ENCODE results near the gene OR1D5. TPM values are rescaled to one million over a fixed set of nuclear protein-coding genes. Genes with fewer than 3 reads are reported as not detected.

Gene OR1D5
- total and polyA plus RNA-seq, 4 experiments from 2014 or later = not detected

GRCh38 chr17:3048727-3049471 lies 14.5 kb downstream of the OR1D5 start:
- no peaks in the 10 kb centered on the region for H3K27me3 Mint-ChIP-seq
- no peaks in the 10 kb centered on the region for H3K9me3 ChIP-seq (ENCODE audit: control insufficient read depth in 1 of 2, low read length in 2 of 2)
- ChIA-PET CTCF (ENCODE audit: partially characterized antibody) (interaction anchor here (1.0 to 1.2 kb wide), 7 partner anchors 8 to 797 kb away, joined by 3 to 7 read pairs (median 3); partner anchors contain the start of gene NCBP3), POLR2A (ENCODE audit: partially characterized antibody) (interaction anchor here (1.2 to 1.8 kb wide), 4 partner anchors 9 to 587 kb away, joined by 4 to 10 read pairs (median 6); partner anchors contain the start of genes CTNS and SHPK)
- H3K36me3 ChIP-seq (ENCODE audit: insufficient read depth, low read length) = no peaks in the 10 kb centered on the region
- peaks cover 0 to 9% (median 6%) of the 10 kb centered on the region in 8 donors for H3K9me3 Mint-ChIP-seq
- H3K27ac Mint-ChIP-seq = peak overlapping the region; percentile 76 to 93 (median 91)
- H3K4me1 Mint-ChIP-seq = peaks cover 0 to 14% (median 6%) of the 10 kb centered on the region in 4 donors
- intact Hi-C loops (cut with micrococcal nuclease) = loop anchor here (5.0 kb wide), 4 partner anchors 598 to 798 kb away; partner anchors contain the start of genes EMC6, NCBP3 and TAX1BP3
- peaks cover 0 to 4% of the 10 kb centered on the region in 2 donors for H3K36me3 Mint-ChIP-seq
- H3K27me3 ChIP-seq (ENCODE audit: insufficient read depth, low read length) = no peaks in the 10 kb centered on the region
- H3K4me1 ChIP-seq (ENCODE audit: insufficient read depth, low read length) = peaks cover 15% of the 10 kb centered on the region
- peak overlapping the region; percentile 89 to 96 (median 94) for H3K4me3 Mint-ChIP-seq
- peak overlapping the region; percentile 66 to 94 for H3K4me3 ChIP-seq (ENCODE audit: low read length in 2 of 2)
- DNase-seq = peak; percentile 88 to 95 (median 93)
- H3K27ac ChIP-seq (ENCODE audit: low read depth, low read length) = peak overlapping the region; percentile 48

- intact Hi-C loops (cut with micrococcal nuclease) = loop anchor here (5.0 kb wide), 4 partner anchors 601 to 801 kb away; partner anchors contain the start of genes EMC6, NCBP3 and TAX1BP3
- ChIA-PET POLR2A (ENCODE audit: partially characterized antibody) (no interaction called here), CTCF (ENCODE audit: partially characterized antibody) (no interaction called here)
- Histone ChIP-seq H3K4me3 (ENCODE audit: low read length in 2 of 2) (no peak overlapping the region), H3K9me3 (ENCODE audit: control insufficient read depth in 1 of 2, low read length in 2 of 2) (no peaks in the 10 kb centered on the region), H3K4me1 (ENCODE audit: insufficient read depth, low read length) (peaks cover 15% of the 10 kb centered on the region), H3K27ac (ENCODE audit: low read depth, low read length) (no peak overlapping the region), H3K27me3 (ENCODE audit: insufficient read depth, low read length) (no peaks in the 10 kb centered on the region), H3K36me3 (ENCODE audit: insufficient read depth, low read length) (no peaks in the 10 kb centered on the region)
- Mint-ChIP-seq H3K36me3 (peaks cover 0 to 4% of the 10 kb centered on the region in 2 donors), H3K4me1 (peaks cover 0 to 14% (median 6%) of the 10 kb centered on the region in 4 donors), H3K9me3 (peaks cover 0 to 24% (median 17%) of the 10 kb centered on the region in 8 donors), H3K27ac (no peak overlapping the region), H3K27me3 (no peaks in the 10 kb centered on the region), H3K4me3 (no peak overlapping the region)
- no peak for DNase-seq
These were observed 16.7 kb downstream of the OR1D5 start for GRCh38 chr17:3046753-3047152.

GRCh38 chr17:3043737-3044365 lies 19.6 kb downstream of the OR1D5 start:
- Histone ChIP-seq H3K27ac (ENCODE audit: low read depth, low read length) (no peak overlapping the region), H3K9me3 (ENCODE audit: control insufficient read depth in 1 of 2, low read length in 2 of 2) (no peaks in the 10 kb centered on the region), H3K36me3 (ENCODE audit: insufficient read depth, low read length) (no peaks in the 10 kb centered on the region), H3K27me3 (ENCODE audit: insufficient read depth, low read length) (no peaks in the 10 kb centered on the region), H3K4me3 (ENCODE audit: low read length in 2 of 2) (no peak overlapping the region), H3K4me1 (ENCODE audit: insufficient read depth, low read length) (peaks cover 16% of the 10 kb centered on the region)
- CTCF ChIA-PET (ENCODE audit: partially characterized antibody) = no interaction called here
- H3K9me3 Mint-ChIP-seq = peaks cover 0 to 24% (median 17%) of the 10 kb centered on the region in 8 donors
- POLR2A ChIA-PET (ENCODE audit: partially characterized antibody) = no interaction called here
- no peak for DNase-seq
- peaks cover 6 to 16% (median 10%) of the 10 kb centered on the region in 4 donors for H3K4me1 Mint-ChIP-seq
- peaks cover 0 to 3% of the 10 kb centered on the region in 2 donors for H3K27me3 Mint-ChIP-seq
- H3K27ac Mint-ChIP-seq = no peak overlapping the region
- no peak overlapping the region for H3K4me3 Mint-ChIP-seq
- peaks cover 0 to under 1% of the 10 kb centered on the region in 2 donors for H3K36me3 Mint-ChIP-seq
- intact Hi-C loops (cut with micrococcal nuclease) = no loop called here

- CTCF ChIA-PET (ENCODE audit: partially characterized antibody) = interaction anchor here (1.3 kb wide), 1 partner anchor 8 kb away, joined by 3 read pairs; no protein-coding TSS in a partner anchor
- no peak overlapping the region for H3K27ac Mint-ChIP-seq
- H3K9me3 ChIP-seq (ENCODE audit: control insufficient read depth in 1 of 2, low read length in 2 of 2) = no peaks in the 10 kb centered on the region
- peaks cover 5 to 13% (median 9%) of the 10 kb centered on the region in 4 donors for H3K4me1 Mint-ChIP-seq
- peaks cover 0 to 3% of the 10 kb centered on the region in 2 donors for H3K27me3 Mint-ChIP-seq
- peaks cover 0 to 24% (median 17%) of the 10 kb centered on the region in 8 donors for H3K9me3 Mint-ChIP-seq
- POLR2A ChIA-PET (ENCODE audit: partially characterized antibody) = no interaction called here
- H3K4me3 Mint-ChIP-seq = no peak overlapping the region
- no peak for DNase-seq
- H3K4me3 ChIP-seq (ENCODE audit: low read length in 2 of 2) = no peak overlapping the region
- H3K36me3 ChIP-seq (ENCODE audit: insufficient read depth, low read length) = no peaks in the 10 kb centered on the region
- no peak overlapping the region for H3K27ac ChIP-seq (ENCODE audit: low read depth, low read length)
- H3K4me1 ChIP-seq (ENCODE audit: insufficient read depth, low read length) = peaks cover 10% of the 10 kb centered on the region
- intact Hi-C loops (cut with micrococcal nuclease) = no loop called here
- peaks cover 0 to under 1% of the 10 kb centered on the region in 2 donors for H3K36me3 Mint-ChIP-seq
- H3K27me3 ChIP-seq (ENCODE audit: insufficient read depth, low read length) = no peaks in the 10 kb centered on the region
These were observed 22.5 kb downstream of the OR1D5 start for GRCh38 chr17:3040882-3041281.

- H3K9me3 Mint-ChIP-seq = peaks cover 0 to 24% (median 17%) of the 10 kb centered on the region in 8 donors
- Histone ChIP-seq H3K27me3 (ENCODE audit: insufficient read depth, low read length) (no peaks in the 10 kb centered on the region), H3K4me1 (ENCODE audit: insufficient read depth, low read length) (peaks cover 10% of the 10 kb centered on the region), H3K9me3 (ENCODE audit: control insufficient read depth in 1 of 2, low read length in 2 of 2) (no peaks in the 10 kb centered on the region), H3K36me3 (ENCODE audit: insufficient read depth, low read length) (no peaks in the 10 kb centered on the region), H3K4me3 (ENCODE audit: low read length in 2 of 2) (no peak overlapping the region), H3K27ac (ENCODE audit: low read depth, low read length) (no peak overlapping the region)
- peaks cover 3 to 4% of the 10 kb centered on the region in 2 donors for H3K36me3 Mint-ChIP-seq
- H3K4me3 Mint-ChIP-seq = peak overlapping the region in 2 of 8 donors; percentile 20 to 39
- intact Hi-C loops (cut with micrococcal nuclease) = no loop called here
- peak in 1 of 5 donors; percentile 25 for DNase-seq
- ChIA-PET CTCF (ENCODE audit: partially characterized antibody) (interaction anchor here (0.9 to 1.3 kb wide), 2 partner anchors 9 to 24 kb away, joined by 3 to 7 read pairs; no protein-coding TSS in a partner anchor), POLR2A (ENCODE audit: partially characterized antibody) (interaction anchor here (2.0 kb wide), 1 partner anchor 9 kb away, joined by 10 read pairs; no protein-coding TSS in a partner anchor)
- peak overlapping the region in 2 of 7 donors; percentile 36 to 41 for H3K27ac Mint-ChIP-seq
- peaks cover 0 to 3% of the 10 kb centered on the region in 2 donors for H3K27me3 Mint-ChIP-seq
- H3K4me1 Mint-ChIP-seq = peaks cover 5 to 13% (median 10%) of the 10 kb centered on the region in 4 donors
These were observed 23.7 kb downstream of the OR1D5 start for GRCh38 chr17:3039736-3040135.

GRCh38 chr17:3038941-3039340 lies 24.5 kb downstream of the OR1D5 start:
- intact Hi-C loops (cut with micrococcal nuclease) = no loop called here
- H3K4me1 Mint-ChIP-seq = peaks cover 5 to 13% (median 10%) of the 10 kb centered on the region in 4 donors
- no peak overlapping the region for H3K4me3 ChIP-seq (ENCODE audit: low read length in 2 of 2)
- POLR2A ChIA-PET (ENCODE audit: partially characterized antibody) = interaction anchor here (2.0 kb wide), 1 partner anchor 10 kb away, joined by 10 read pairs; no protein-coding TSS in a partner anchor
- no peaks in the 10 kb centered on the region for H3K9me3 ChIP-seq (ENCODE audit: control insufficient read depth in 1 of 2, low read length in 2 of 2)
- H3K4me3 Mint-ChIP-seq = peak overlapping the region in 1 of 8 donors; percentile 35
- no peaks in the 10 kb centered on the region for H3K27me3 ChIP-seq (ENCODE audit: insufficient read depth, low read length)
- CTCF ChIA-PET (ENCODE audit: partially characterized antibody) = interaction anchor here (0.7 to 1.3 kb wide), 2 partner anchors 10 to 24 kb away, joined by 3 to 7 read pairs; no protein-coding TSS in a partner anchor
- peaks cover 0 to 3% of the 10 kb centered on the region in 2 donors for H3K27me3 Mint-ChIP-seq
- H3K27ac Mint-ChIP-seq = peak overlapping the region in 2 of 7 donors; percentile 53 to 75
- H3K36me3 Mint-ChIP-seq = peaks cover 4 to 5% of the 10 kb centered on the region in 2 donors
- peaks cover 10% of the 10 kb centered on the region for H3K4me1 ChIP-seq (ENCODE audit: insufficient read depth, low read length)
- no peaks in the 10 kb centered on the region for H3K36me3 ChIP-seq (ENCODE audit: insufficient read depth, low read length)
- DNase-seq = no peak
- no peak overlapping the region for H3K27ac ChIP-seq (ENCODE audit: low read depth, low read length)
- peaks cover 0 to 18% (median 11%) of the 10 kb centered on the region in 8 donors for H3K9me3 Mint-ChIP-seq

Data from CD4-positive, alpha-beta memory T cell (primary cell).